ENCODE data around the gene NUB1. TPM values are rescaled to one million over a fixed set of nuclear protein-coding genes. Genes with fewer than 3 reads are reported as not detected.
A peak's percentile ranks its signal among the peaks of the same experiment; 100 is the strongest.

NUB1 gene
- polyA plus RNA-seq, 1 of the 3 experiments (the other 2 are of a cell fraction): 54.0 TPM

GRCh38 chr7:151381098-151381347 lies 39.4 kb downstream of the NUB1 start:
- H3K36me3 ChIP-seq (replicated peaks in 1 of 2; ENCODE audit: control insufficient read depth in 1 of 2, insufficient read depth in 2 of 2, low read length in 1 of 2): peaks cover 15 to 33% of the 10 kb centered on the region in 2 experiments
- no peaks in the 10 kb centered on the region for H4K20me1 ChIP-seq (ENCODE audit: insufficient read depth)
- H3F3A ChIP-seq (replicated peaks; ENCODE audit: insufficient read depth): peaks cover 4% of the 10 kb centered on the region
- no peak overlapping the region for H3K4me3 ChIP-seq (ENCODE audit: low read depth in 2 of 2, low read length in 1 of 2)
- ChIA-PET POLR2A (no interaction called here), CTCF (interaction anchor here (1.4 kb wide), 1 partner anchor 12 kb away, joined by 4 read pairs; no protein-coding TSS in a partner anchor)
- no peak overlapping the region for H2AFZ ChIP-seq (ENCODE audit: low read depth)
- DNase-seq: peak; percentile 52
- H3K79me2 ChIP-seq (ENCODE audit: insufficient read depth): no peaks in the 10 kb centered on the region
- 86% methylated on average over 7 of the region's 7 CpGs for WGBS (ENCODE audit: low lambda C conversion rate)
- no peaks in the 10 kb centered on the region for H3K9me3 ChIP-seq
- H3K4me1 ChIP-seq (ENCODE audit: control insufficient read depth in 1 of 2, insufficient read depth in 2 of 2, low read depth in 1 of 2, low read length in 1 of 2): no peaks in the 10 kb centered on the region; a peak in 1 of 4 replicates
- no peaks in the 10 kb centered on the region for H3K9me2 ChIP-seq
- TF ChIP-seq MEF2A (IDR thresholded peaks at IDR 0.05; ENCODE audit: borderline replicate concordance, low read depth) (no peak), EP300 (IDR thresholded peaks at IDR 0.05; ENCODE audit: borderline replicate concordance in 1 of 2, low read depth in 1 of 2, low read length in 1 of 2) (no peak), RFX5 (IDR thresholded peaks at IDR 0.05; ENCODE audit: low read length) (no peak)
- no peak overlapping the region for H3K4me2 ChIP-seq
- H3K27me3 ChIP-seq (ENCODE audit: insufficient read depth): no peaks in the 10 kb centered on the region
- no peak overlapping the region for H3K9ac ChIP-seq
- no peak overlapping the region for H3K27ac ChIP-seq (ENCODE audit: low read depth in 2 of 2, low read length in 1 of 2)

GRCh38 chr7:151381348-151382078 lies 39.9 kb downstream of the NUB1 start:
- H3K9me2 ChIP-seq: no peaks in the 10 kb centered on the region
- peaks cover 15 to 28% of the 10 kb centered on the region in 2 experiments for H3K36me3 ChIP-seq (replicated peaks in 1 of 2; ENCODE audit: control insufficient read depth in 1 of 2, insufficient read depth in 2 of 2, low read length in 1 of 2)
- H2AFZ ChIP-seq (ENCODE audit: low read depth): no peak overlapping the region
- no peaks in the 10 kb centered on the region for H4K20me1 ChIP-seq (ENCODE audit: insufficient read depth)
- H3K4me1 ChIP-seq (ENCODE audit: control insufficient read depth in 1 of 2, insufficient read depth in 2 of 2, low read depth in 1 of 2, low read length in 1 of 2): no peaks in the 10 kb centered on the region; a peak in 1 of 4 replicates
- ChIA-PET POLR2A (no interaction called here), CTCF (interaction anchor here (1.4 kb wide), 1 partner anchor 13 kb away, joined by 4 read pairs; no protein-coding TSS in a partner anchor)
- TF ChIP-seq SMC3 (IDR thresholded peaks at IDR 0.05; ENCODE audit: low read depth, low read length) (no peak), PBX3 (IDR thresholded peaks at IDR 0.05) (no peak), ELF1 (IDR thresholded peaks at IDR 0.05) (no peak), NRF1 (IDR thresholded peaks at IDR 0.05; ENCODE audit: low read depth, low read length) (no peak), CTCF (IDR thresholded peaks at IDR 0.05) (no peak), CHD2 (IDR thresholded peaks at IDR 0.05; ENCODE audit: low read length, partially characterized antibody) (no peak), RCOR1 (IDR thresholded peaks at IDR 0.05; ENCODE audit: low read length) (no peak), FOXM1 (IDR thresholded peaks at IDR 0.05; ENCODE audit: low read depth) (no peak), MXI1 (IDR thresholded peaks at IDR 0.05; ENCODE audit: low read depth, low read length) (no peak), GATA2 (CRISPR knock-in tag; IDR thresholded peaks at IDR 0.05) (no peak), POLR2AphosphoS5 (IDR thresholded peaks at IDR 0.05; ENCODE audit: low read depth, low read length) (no peak), FOXJ3 (CRISPR knock-in tag; IDR thresholded peaks at IDR 0.05) (no peak)
- no peak overlapping the region for H3K9ac ChIP-seq
- H3K27me3 ChIP-seq (ENCODE audit: insufficient read depth): no peaks in the 10 kb centered on the region
- no peak overlapping the region for H3K27ac ChIP-seq (ENCODE audit: low read depth in 2 of 2, low read length in 1 of 2)
- no peak overlapping the region for H3K4me2 ChIP-seq
- peak; percentile 77 for DNase-seq
- H3K4me3 ChIP-seq (ENCODE audit: low read depth in 2 of 2, low read length in 1 of 2): no peak overlapping the region
- H3K79me2 ChIP-seq (ENCODE audit: insufficient read depth): no peaks in the 10 kb centered on the region
- no peaks in the 10 kb centered on the region for H3K9me3 ChIP-seq
- peaks cover 4% of the 10 kb centered on the region for H3F3A ChIP-seq (replicated peaks; ENCODE audit: insufficient read depth)
- WGBS (ENCODE audit: low lambda C conversion rate): 69% methylated on average over 34 of the region's 83 CpGs

All from SK-N-SH (cell line).